Measurements from ENCODE around the gene ZNF804B.

The ZNF804B gene

GRCh38 chr7:88835147-88835728 is 75.7 kb downstream of the ZNF804B start:
- DNase-seq (ENCODE audit: low read depth in 3 of 3, low spot score in 1 of 3): no peak

GRCh38 chr7:88842201-88842600 is 82.7 kb downstream of the ZNF804B start:
- no peak for DNase-seq (ENCODE audit: low read depth in 3 of 3, low spot score in 1 of 3)

- DNase-seq (ENCODE audit: low read depth in 3 of 3, low spot score in 1 of 3): no peak
These were observed 85.6 kb downstream of the ZNF804B start for GRCh38 chr7:88845091-88845490.

- DNase-seq (ENCODE audit: low read depth in 3 of 3, low spot score in 1 of 3): no peak
These were observed 91.7 kb downstream of the ZNF804B start for GRCh38 chr7:88851220-88851619.

- no peak for DNase-seq (ENCODE audit: low read depth in 3 of 3, low spot score in 1 of 3)
These were observed 99.8 kb downstream of the ZNF804B start for GRCh38 chr7:88859288-88859687.

- no peak for DNase-seq (ENCODE audit: low read depth in 3 of 3, low spot score in 1 of 3)
These were observed 106.9 kb downstream of the ZNF804B start for GRCh38 chr7:88866265-88866863.

- no peak for DNase-seq (ENCODE audit: low read depth in 3 of 3, low spot score in 1 of 3)
These were observed 107.7 kb downstream of the ZNF804B start for GRCh38 chr7:88867158-88867557.

- DNase-seq (ENCODE audit: low read depth in 3 of 3, low spot score in 1 of 3): no peak
These were observed 109.0 kb downstream of the ZNF804B start for GRCh38 chr7:88868456-88868855.

GRCh38 chr7:88881136-88881535 is 121.6 kb downstream of the ZNF804B start:
- no peak for DNase-seq (ENCODE audit: low read depth in 3 of 3, low spot score in 1 of 3)

- DNase-seq (ENCODE audit: low read depth in 3 of 3, low spot score in 1 of 3): no peak
These were observed 125.6 kb downstream of the ZNF804B start for GRCh38 chr7:88885131-88885530.

- DNase-seq (ENCODE audit: low read depth in 3 of 3, low spot score in 1 of 3): no peak
These were observed 129.2 kb downstream of the ZNF804B start for GRCh38 chr7:88888684-88889083.

GRCh38 chr7:88910516-88910915 is 151.0 kb downstream of the ZNF804B start:
- DNase-seq (ENCODE audit: low read depth in 3 of 3, low spot score in 1 of 3): no peak

- DNase-seq (ENCODE audit: low read depth in 3 of 3, low spot score in 1 of 3): no peak
These were observed 153.4 kb downstream of the ZNF804B start for GRCh38 chr7:88912852-88913251.

- no peak for DNase-seq (ENCODE audit: low read depth in 3 of 3, low spot score in 1 of 3)
These were observed 156.1 kb downstream of the ZNF804B start for GRCh38 chr7:88915615-88916014.

GRCh38 chr7:88919478-88920131 is 160.1 kb downstream of the ZNF804B start:
- DNase-seq (ENCODE audit: low read depth in 3 of 3, low spot score in 1 of 3): no peak

- DNase-seq (ENCODE audit: low read depth in 3 of 3, low spot score in 1 of 3): no peak
These were observed 163.4 kb downstream of the ZNF804B start for GRCh38 chr7:88922944-88923343.

GRCh38 chr7:88928276-88928675 is 168.8 kb downstream of the ZNF804B start:
- no peak for DNase-seq (ENCODE audit: low read depth in 3 of 3, low spot score in 1 of 3)

- no peak for DNase-seq (ENCODE audit: low read depth in 3 of 3, low spot score in 1 of 3)
These were observed 170.2 kb downstream of the ZNF804B start for GRCh38 chr7:88929719-88930118.

- no peak for DNase-seq (ENCODE audit: low read depth in 3 of 3, low spot score in 1 of 3)
These were observed 173.8 kb downstream of the ZNF804B start for GRCh38 chr7:88933285-88933684.

GRCh38 chr7:88942815-88943501 is 183.5 kb downstream of the ZNF804B start:
- no peak for DNase-seq (ENCODE audit: low read depth in 3 of 3, low spot score in 1 of 3)

- DNase-seq (ENCODE audit: low read depth in 3 of 3, low spot score in 1 of 3): no peak
These were observed 192.3 kb downstream of the ZNF804B start for GRCh38 chr7:88951826-88952225.

GRCh38 chr7:88964418-88964817 is 204.9 kb downstream of the ZNF804B start:
- DNase-seq (ENCODE audit: low read depth in 3 of 3, low spot score in 1 of 3): no peak

All from stimulated activated CD4-positive, alpha-beta T cell treated with anti-CD3 and anti-CD28 coated beads, TNF-alpha, amount 100 ng/mL, for 1 hour (primary cell).